ENCODE results near the gene FOXO4.

GRCh38 chrX:71105628-71106027 lies 10.0 kb downstream of the FOXO4 start:
- no peak for TF ChIP-seq CTCF (IDR thresholded peaks at IDR 0.05; ENCODE audit: insufficient read depth, low read depth, low read length)
- no peak for TF ChIP-seq EZH2 (IDR thresholded peaks at IDR 0.05; ENCODE audit: insufficient read depth, low read length)
